HG03039 (cell line): Measurements from ENCODE around the gene TBXA2R.

Experiments used
- ATAC-seq: cut with Tn5 transposase; IDR thresholded peaks from one replicate; pipeline ENCODE4 v1.9.1; 2021; ENCODE audit warnings: mild to moderate bottlenecking, moderate library complexity; ENCODE audit not compliant: unreplicated experiment

Gene TBXA2R

GRCh38 chr19:3620817-3621547 is 14.3 kb upstream of the TBXA2R start:
- ATAC-seq = no peak

- ATAC-seq = no peak
Measured at GRCh38 chr19:3620145-3620816, 13.6 kb upstream of the TBXA2R start.

GRCh38 chr19:3619631-3620012 is 12.9 kb upstream of the TBXA2R start:
- no peak for ATAC-seq

DNA sequence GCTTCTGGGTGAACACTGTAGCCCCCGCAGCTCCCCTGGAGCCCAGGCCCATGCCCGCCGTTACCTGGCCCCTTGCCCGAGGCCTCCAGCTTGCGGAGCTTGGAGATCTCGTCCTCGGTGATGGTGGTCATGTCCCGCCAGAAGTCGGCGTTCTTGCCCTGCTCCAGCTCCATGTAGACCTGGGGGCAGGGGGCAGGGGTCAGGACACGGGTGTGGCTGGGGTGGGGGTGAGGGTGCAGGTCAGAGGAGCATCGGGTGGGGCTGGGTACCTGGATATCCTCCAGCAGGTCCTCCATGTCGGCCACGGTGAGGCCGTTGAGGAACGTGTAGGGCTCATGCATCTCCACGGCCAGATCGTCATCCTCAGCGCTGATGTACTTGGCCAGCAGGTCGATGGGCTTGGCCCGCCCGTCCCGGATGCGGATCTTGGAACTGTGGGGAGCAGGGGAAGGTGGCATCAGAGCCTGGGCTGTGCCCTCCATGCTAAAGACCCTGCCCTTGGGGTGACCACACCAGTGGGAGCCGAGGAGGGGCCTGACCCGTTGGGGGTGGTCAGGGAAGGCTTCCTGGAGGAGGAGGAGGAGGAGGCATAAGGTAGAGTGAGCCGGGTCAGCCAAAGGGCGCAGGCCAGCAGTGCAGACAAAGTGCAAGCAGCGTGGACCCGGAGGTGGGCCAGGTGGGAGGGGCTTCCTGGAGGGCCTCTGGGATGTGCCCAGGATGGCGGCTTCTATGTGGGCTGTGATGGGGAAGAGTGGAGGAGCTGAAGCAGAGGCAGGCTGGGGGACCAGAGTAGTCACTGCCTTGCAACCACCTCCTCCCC is 12.3 kb upstream of the TBXA2R start:
- no peak for ATAC-seq

GRCh38 chr19:3618144-3618810 is 11.6 kb upstream of the TBXA2R start:
- ATAC-seq = no peak

DNA sequence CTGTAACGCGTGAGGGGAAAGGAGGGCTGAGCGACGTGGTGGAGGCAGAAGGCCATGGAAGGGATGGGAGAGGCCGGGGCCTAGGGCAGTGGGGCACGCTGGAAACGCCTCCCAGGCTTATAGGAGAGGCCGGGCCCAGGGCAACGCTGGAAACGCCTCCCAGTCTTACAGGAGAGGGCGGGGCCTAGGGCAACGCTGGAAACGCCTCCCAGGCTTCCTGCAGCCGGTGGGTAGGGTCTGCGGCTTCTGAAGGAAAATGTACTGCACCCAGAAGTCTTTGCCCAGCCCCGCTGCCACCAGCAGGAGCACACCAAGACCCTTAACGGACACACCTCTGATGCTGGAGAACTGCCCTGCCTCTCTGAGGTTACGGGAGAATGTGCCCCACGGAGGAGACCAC is 10.8 kb upstream of the TBXA2R start:
- no peak for ATAC-seq

GRCh38 chr19:3615524-3616135 is 9.0 kb upstream of the TBXA2R start:
- ATAC-seq = no peak

GRCh38 chr19:3614858-3615505 is 8.3 kb upstream of the TBXA2R start:
- no peak for ATAC-seq

DNA sequence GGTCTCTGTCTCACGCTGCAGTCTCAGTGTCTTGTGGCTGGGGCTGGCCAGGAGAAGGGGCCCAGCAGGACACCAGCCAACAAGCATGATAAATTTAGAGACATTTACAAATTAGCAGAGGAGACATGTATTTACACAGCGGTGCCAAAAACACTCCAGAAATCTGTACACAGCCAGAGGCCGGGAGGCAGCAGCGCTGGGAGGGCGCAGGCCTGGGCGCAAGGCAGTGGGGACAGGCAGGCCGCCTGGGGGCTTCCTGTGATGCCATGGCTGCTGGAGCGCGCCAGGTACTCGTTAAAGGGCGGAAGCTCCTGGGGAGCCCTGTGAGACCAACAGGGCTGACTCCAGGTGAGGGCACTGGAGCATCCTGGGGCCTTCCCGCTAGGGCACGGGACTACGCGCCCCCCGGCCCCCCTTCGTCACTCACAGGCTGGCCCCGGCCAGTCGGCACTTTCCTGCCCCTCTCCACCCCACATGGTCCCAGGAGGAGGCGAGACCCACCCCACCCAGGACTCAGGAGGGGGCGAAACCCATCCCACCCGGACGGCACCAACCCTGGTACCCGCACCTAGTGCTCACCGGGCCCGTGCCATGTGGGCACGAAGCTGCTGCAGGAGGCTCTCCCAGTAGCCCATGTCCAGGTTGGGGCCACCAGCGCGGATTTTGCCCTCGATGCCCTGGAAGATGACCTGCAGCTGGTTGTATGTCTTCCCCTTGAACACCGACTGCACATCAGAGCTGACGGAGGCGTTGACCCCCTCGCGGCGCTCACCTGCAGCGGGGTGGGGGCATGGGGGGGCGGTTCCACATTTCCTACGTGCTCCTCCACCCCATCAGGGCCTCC is 7.4 kb upstream of the TBXA2R start:
- ATAC-seq = no peak

DNA sequence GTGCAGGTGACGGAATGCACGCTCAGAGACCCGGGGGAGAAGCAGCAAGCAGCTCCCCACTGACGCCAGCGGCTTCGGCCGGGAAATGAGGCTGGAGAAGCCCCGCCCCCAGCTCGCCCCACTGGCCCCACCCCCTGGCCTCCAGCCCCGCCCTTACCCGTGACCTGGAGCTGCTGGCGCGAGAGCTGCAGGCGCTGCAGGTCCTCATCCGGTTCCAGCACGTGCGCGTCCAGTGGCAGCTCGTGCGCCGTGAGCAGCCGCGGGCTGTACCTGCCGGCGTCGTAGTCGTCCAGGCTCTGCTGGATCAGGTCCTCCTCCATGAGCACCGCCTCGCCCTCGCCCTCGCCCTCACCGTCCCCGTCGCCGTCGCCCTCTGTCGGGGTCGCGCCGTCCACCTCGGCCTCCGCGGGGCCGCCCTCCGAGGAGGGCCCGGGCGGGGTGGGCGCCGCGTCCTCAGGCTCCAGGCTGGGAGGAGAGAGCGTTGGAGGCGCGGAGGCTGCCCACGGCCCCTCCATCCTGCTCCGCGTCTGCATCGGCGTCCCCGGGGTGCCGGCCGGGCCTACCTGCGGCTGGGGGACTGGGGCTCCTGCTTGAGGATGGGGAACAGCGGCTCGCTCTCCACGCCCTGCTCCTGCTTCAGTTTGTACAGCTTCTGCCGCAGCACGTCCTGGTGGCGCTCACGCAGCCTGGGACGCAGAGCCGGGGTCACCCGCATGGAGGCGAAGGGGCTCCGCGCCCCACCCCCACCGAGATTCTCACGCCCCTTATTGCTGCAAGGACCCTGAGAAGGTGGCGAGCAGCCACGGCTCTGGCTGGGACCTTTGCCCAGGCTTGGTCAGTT is 6.4 kb upstream of the TBXA2R start:
- no peak for ATAC-seq

GRCh38 chr19:3612330-3612729 is 5.7 kb upstream of the TBXA2R start:
- no peak for ATAC-seq

DNA sequence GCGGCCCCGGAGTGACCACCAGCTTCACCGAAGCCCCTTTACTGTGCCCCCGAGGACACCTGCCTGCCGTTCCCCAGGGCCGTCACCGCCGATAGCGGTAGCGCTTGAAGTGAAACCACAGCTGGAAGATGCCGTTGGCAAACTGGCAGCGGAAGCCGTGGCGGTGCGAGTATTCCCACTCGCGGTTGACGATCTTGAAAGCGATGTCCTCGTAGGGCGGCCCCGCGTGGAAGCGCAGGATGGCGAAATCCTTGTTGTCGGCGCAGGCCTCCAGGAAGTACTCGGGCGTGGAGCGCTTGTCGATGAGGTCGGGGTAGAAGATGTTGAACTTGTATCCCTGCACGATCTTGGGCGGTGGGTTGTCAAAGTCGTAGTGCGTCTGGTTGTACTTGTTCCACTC is 5.2 kb upstream of the TBXA2R start:
- ATAC-seq = no peak

DNA sequence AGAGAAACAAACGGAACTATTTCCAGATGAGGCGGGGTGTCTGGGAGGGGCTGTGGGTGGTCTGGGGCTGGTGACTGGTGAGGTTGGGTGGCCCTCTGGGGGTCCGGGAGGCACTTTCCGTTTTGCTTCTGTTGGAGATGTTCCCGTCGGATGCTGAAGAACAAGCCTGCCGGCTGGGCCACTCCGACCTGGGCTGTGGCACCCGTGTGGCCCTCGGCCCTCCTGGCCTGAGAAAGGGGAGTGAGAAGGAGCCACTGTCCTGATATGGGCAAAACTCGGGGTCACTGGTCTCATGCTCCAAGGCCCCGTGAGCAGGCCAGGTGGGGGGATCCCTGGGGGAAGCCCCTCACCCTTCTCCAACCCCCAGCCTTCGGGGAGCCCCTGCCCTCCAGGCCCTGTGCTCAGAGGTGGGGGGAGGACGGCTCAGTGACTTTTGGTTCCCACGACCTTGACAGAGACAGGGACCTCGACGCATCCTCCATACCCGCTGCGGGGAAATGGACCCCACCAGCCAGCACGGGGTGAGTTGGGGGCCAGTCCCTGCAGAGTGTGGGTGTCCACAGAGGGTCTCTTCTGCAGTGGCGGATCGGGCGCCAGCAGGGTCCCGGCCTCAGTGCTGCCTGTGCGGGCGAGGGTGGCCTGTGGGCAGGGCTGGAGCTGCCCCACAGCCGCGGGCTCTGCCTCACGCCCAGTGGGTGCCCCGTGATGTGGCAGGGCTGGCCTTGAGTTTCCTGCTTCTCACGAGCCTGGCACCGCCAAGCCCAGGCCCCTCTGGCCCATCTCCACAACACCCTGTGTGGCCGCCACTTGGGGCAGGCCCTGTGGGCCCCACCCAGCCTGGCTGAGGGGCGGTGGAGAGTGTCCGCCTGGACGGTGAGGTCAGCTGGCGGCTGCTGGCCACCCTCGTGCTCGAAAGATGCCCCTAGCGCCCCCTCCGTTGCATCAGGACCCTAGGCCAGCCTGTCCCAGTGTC is 4.4 kb upstream of the TBXA2R start:
- ATAC-seq = no peak

DNA sequence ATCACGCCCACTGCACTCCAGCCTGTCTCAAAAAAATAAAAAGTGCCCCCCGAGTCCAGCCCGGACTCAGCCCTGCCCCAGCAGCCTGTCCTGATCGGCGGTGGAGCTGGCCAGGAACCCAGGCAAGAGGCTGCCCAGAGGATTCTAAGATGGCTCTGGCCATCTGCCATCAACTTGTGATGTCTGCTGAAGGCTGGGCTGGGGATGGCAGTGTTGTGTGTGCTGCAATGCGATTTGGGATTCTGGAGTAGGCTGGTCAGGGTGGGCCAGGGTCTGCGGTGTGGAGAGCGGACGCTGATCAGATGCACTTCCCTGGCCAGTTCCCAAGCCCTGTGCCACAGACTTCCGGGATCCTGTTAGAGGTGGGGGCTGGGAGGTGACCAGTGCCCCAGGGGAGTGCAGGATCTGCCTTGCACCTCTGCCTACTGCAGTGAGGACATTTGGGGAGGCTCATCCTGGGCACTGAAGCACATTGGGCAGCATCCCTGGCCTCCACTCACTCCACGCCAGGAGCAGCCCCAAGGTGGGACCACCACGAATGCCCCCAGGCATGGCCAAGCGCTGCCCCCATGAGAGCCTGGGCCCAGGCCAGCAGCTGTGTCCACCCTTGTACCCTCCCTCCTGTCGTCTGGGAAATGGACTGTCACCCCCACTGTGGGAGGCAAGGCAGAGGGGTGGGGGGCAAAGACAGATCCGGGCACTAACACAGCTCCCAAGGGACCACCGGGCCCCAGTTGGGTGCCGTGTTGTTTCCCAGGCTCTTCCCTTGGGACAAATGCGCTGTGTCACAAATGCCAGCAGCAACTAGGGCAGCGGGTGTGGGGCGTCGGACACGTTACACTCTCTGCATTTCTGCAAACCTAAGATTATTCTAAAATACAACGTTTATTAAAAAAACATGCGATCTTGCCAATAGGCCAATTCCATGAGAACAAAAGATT is 3.4 kb upstream of the TBXA2R start:
- ATAC-seq = no peak

GRCh38 chr19:3608750-3609322 is 2.2 kb upstream of the TBXA2R start:
- no peak for ATAC-seq

GRCh38 chr19:3608079-3608641 is 1.5 kb upstream of the TBXA2R start:
- no peak for ATAC-seq
